Middle frontal gyrus (tissue), 1 donor: Measurements from ENCODE around the gene SF3A2.

Experiments
- DNase-seq: peaks from one replicate; pipeline ENCODE4 v3.0.0-alpha.2; 2015; ENCODE audit warnings: low spot score; ENCODE audit errors: extremely low spot score

The SF3A2 gene

DNA sequence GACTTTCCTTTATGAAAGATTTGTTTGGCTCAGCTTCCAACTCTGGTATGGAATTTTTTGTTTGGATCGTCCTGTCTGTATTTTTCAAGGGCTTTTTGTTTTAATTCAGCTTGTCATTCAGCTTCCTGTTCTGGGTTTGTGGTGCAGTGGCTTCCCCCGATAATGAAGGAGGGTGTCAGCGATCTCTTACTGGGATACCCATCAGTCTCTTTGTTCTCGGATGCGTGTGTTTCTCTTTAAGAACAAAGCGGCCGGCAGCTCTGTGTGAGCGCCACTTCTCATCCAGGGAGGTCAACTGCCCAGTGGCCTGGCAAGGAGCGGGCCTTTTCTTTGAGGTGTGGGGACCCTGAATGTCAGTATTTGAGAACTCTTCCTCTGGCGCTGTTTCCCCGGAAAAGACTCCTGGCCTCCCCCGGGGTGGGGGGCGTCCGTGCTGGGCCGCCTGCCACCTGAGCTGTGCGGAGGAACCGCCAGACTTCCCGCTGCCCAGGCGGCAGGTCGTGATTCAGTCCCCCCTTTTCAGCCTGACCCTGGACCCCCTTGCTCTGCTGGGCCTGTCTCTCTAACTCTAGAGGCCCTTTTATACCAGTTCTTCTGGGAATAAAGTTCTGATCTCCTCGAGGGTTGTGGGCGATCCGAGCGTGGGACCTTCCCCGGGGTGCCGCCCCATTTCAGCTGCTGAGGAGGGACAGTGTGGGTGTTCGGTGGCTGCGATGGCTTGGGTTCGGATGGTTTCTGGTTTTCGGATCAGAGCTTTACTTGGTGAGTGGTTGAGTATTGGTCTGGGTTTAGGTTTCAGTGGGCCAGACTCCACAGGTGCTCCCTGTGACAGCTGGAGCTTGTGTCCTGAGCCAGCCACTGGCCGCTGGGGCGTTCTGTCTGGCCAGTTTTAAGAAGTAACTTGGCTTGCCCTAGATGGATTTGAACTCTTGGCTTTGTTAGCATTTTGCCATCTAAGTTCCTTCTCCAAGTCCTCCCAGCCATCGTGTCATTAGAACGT is 3.4 kb downstream of the SF3A2 start:
- no peak for DNase-seq

GRCh38 chr19:2240881-2241760 is 4.5 kb downstream of the SF3A2 start:
- no peak for DNase-seq

DNA sequence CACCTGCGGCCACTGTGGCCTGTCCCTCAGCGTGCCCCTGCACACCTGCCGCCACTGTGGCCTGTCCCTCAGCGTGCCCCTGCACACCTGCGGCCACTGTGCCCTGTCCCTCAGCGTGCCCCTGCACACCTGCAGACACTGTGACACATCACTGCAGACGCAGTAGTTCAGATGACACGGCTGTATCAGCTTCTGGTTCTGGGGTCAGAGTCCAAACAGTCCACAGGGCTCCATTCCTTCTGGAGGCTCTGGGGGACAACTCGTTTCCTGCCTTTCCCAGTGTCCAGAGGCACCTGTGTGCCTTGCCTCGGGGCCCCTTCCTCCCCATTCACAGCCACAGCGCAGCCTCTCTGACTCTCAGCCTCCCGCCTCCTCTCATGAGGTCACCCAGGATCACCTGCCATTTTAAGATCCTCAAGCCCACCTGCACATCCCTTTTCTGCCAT is 5.5 kb downstream of the SF3A2 start:
- no peak for DNase-seq

DNA sequence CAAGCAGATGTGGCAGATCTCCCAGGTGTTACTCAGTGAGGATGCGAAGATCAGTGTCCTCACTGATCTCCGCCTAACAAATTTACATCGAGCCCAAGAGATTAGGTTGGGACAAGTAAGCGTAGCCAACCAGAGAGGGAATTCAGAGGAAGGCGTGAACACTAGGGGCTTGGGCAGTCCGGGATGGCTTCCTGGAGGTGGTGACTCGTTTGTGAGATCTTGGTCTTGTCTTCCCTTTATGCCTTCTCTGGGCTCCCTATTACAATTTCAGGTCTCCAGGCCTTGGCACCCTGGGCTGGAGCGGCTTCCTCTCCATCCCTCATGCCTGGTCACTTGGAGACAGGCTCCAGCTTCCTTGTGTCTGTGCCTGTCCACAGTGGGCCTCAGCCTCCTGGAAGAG is 6.2 kb downstream of the SF3A2 start:
- no peak for DNase-seq

GRCh38 chr19:2243274-2244124 is 6.9 kb downstream of the SF3A2 start:
- no peak for DNase-seq

GRCh38 chr19:2244125-2244411 is 7.4 kb downstream of the SF3A2 start:
- no peak for DNase-seq

GRCh38 chr19:2244486-2244885 is 7.9 kb downstream of the SF3A2 start:
- DNase-seq: no peak

DNA sequence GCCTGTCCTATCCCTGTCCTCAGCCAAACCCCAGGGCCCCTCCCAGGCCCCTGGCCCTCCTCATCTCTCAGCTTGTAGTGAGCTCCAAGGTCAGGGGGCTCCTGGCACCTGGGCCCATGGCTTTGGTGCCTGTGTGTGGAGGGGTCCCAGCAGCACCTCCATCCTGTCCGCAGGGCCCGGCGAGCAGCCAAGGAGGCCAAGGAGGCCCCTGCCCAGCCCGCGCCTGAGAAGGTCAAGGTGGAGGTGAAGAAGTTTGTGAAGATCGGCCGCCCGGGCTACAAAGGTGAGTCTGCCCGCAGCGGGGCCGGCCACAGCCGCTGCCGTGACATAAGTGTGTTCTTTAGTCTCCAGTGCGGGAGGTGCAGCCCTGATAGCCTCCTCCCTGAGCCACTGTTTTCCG is 8.6 kb downstream of the SF3A2 start:
- no peak for DNase-seq

DNA sequence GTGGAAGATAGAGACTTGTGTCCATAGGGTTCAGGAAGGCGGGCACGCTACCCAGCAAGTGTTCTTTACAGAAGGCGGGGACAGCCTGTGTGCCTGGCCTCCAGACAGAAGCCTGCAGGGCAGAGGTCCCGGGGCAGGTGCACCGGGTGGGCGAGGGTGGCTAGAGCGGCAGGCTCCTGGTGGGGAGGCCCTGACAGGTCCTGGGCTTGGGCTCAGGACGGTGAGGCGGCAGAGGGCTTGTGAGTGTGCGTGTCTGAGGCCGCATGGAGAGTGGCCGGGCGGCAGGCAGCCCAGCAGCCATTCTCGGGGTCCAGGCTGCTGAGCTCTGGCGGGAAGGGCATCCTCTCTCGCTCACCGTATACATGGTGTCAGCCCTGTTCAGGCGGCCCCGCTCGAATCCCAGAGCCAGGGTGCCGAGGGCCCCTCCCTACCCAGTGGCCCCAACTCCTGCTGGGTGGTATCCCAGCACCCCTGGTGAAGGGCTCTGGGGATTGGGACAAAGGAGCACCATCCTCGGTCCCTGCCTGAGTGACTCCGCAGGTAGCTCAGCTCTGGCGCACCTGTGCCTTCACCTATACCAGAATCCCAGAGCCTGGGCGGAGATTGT is 9.5 kb downstream of the SF3A2 start:
- DNase-seq: no peak

DNA sequence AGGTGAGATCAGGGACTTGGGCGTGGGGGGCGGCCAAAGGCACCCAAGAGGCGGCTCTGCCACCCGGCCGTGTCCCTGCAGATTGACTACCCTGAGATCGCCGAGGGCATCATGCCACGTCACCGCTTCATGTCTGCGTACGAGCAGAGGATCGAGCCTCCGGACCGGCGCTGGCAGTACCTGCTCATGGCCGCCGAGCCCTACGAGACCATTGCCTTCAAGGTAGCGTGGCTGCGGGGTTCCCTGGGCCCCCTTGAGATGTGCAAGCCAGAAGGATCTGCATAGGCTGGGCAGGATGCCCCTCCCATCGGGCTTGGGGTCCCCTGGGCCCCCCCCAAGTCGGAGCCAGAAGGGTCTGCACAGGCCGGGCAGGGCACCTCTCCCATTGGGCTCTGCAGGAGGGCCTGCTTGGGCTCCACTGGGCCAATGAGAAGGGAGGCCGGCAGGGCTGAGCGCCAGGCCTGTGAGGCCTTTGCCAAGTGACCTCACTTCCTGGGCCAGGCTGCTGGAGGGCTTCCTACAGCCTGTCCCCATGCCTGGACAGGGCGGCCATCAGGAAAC is 10.3 kb downstream of the SF3A2 start:
- DNase-seq: no peak

DNA sequence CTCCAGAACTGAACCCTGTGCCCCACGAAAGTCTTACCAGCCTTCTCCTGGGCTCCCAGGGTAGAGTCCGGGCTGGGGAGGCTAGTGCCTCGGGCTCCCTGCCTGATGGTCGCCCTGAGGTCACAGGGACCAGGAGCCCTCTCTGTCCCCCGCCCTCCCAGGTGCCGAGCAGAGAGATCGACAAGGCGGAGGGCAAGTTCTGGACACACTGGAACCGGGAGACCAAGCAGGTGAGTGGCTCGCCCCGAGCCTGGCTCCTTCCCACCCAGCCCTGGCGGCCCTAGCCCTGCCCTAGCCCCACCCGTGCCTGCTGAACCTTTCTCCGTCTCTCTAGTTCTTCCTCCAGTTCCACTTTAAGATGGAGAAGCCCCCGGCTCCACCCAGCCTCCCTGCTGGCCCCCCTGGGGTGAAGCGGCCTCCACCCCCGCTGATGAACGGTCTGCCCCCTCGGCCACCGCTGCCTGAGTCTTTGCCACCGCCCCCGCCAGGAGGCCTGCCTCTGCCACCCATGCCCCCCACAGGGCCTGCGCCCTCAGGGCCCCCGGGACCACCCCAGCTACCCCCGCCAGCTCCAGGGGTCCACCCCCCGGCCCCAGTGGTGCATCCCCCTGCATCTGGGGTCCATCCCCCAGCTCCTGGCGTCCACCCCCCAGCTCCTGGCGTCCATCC is 10.9 kb downstream of the SF3A2 start:
- DNase-seq: no peak

- DNase-seq: no peak
Measured at GRCh38 chr19:2248136-2249009, 11.7 kb downstream of the SF3A2 start.

DNA sequence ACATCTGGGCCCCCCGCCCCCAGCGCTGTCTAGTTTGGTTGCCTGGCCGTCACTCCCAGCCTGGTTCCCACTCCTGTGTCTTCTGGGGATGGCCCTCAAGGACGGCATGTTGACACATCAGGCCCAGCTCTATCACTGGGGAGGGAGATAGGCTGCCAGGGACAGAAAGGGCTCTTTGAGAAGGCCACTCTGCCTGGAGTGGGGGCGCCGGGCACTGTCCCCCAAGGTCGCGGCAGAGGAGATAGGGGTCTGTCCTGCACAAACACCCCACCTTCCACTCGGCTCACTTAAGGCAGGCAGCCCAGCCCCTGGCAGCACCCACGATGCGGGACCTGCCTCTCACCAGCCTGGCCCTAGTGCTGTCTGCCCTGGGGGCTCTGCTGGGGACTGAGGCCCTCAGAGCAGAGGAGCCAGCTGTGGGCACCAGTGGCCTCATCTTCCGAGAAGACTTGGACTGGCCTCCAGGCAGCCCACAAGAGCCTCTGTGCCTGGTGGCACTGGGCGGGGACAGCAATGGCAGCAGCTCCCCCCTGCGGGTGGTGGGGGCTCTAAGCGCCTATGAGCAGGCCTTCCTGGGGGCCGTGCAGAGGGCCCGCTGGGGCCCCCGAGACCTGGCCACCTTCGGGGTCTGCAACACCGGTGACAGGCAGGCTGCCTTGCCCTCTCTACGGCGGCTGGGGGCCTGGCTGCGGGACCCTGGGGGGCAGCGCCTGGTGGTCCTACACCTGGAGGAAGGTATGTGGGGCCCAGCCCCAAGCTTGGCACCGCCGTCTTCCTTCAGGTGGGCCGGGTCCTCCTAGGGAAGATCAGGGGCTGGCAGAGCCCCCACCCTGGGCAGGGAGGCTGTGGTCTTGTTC is 12.6 kb downstream of the SF3A2 start, which contains the start of gene AMH:
AMH (plus strand) TSS at position 314 of the 857 bp plus-strand sequence; CDS start at position 324, 10 bp downstream.
- DNase-seq: no peak

DNA sequence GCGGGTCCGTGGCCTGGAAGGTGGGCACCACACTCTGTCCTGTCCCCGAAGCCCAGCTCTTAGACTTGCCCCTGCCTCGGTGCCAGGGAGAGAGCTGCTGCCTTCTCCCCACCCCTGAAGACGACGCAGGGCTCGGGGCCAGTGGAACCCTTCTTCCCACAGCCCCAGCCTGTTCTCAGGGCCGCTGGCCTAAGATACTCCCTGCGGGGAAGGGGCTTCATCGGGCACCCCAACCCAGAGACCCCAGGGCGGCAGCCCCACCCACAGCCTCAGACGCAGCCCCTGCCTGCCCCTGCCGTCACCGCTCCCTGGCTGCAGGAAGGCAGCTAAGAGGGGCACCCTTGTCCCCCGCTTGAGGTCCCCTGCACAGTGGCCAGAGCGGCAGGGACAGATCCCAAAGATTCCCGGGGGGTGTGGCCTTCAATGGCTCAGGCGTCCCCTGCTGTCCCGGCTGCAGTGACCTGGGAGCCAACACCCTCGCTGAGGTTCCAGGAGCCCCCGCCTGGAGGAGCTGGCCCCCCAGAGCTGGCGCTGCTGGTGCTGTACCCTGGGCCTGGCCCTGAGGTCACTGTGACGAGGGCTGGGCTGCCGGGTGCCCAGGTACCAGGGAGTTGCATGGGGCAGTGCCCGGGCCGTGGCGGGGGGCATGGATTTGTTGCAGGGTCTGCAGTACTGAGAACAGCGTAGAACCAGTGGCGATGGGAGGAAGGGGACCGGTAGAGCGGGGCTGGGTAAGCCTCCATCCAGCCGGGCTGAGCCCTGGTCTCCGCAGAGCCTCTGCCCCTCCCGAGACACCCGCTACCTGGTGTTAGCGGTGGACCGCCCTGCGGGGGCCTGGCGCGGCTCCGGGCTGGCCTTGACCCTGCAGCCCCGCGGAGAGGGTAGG is 13.5 kb downstream of the SF3A2 start:
- no peak for DNase-seq

GRCh38 chr19:2250766-2251105 is 14.1 kb downstream of the SF3A2 start:
- DNase-seq: no peak

DNA sequence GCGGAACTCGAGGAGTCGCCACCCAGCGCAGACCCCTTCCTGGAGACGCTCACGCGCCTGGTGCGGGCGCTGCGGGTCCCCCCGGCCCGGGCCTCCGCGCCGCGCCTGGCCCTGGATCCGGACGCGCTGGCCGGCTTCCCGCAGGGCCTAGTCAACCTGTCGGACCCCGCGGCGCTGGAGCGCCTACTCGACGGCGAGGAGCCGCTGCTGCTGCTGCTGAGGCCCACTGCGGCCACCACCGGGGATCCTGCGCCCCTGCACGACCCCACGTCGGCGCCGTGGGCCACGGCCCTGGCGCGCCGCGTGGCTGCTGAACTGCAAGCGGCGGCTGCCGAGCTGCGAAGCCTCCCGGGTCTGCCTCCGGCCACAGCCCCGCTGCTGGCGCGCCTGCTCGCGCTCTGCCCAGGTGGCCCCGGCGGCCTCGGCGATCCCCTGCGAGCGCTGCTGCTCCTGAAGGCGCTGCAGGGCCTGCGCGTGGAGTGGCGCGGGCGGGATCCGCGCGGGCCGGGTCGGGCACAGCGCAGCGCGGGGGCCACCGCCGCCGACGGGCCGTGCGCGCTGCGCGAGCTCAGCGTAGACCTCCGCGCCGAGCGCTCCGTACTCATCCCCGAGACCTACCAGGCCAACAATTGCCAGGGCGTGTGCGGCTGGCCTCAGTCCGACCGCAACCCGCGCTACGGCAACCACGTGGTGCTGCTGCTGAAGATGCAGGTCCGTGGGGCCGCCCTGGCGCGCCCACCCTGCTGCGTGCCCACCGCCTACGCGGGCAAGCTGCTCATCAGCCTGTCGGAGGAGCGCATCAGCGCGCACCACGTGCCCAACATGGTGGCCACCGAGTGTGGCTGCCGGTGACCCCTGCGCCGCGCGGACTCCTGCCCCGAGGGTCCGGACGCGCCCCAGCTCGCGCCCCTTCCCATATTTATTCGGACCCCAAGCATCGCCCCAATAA is 14.8 kb downstream of the SF3A2 start:
- DNase-seq: no peak
